ENCODE data around the gene PCDHB12.
A peak's percentile ranks its signal among the peaks of the same experiment; 100 is the strongest.
"Not testable (repeated sequence)": the region's sequence is repeated elsewhere in the genome, so short reads cannot be mapped to it uniquely, and the experiment has no call there.

PCDHB12 gene

DNA sequence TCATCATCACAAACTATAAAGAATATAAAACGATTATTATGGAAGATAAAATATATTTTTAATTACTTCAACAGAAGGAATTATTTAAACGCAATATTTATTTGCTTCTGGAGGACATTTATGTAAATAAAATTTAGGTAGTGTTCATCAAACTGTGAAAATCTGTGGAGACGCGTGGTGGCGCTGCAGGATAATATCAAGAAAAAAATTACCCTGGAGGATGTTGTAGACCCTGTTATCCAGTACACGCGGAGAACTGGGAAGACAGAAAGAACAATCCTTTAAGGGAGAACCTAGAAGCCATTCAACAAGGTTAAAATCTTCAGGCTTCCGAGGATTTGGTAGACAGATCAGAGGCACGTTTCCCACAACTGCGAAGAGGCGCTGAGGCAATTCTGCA, at the start of gene PCDHB12:
TSS of gene PCDHB12 (plus strand) at position 242 of the 400 bp plus-strand sequence. CDS start 189 bp downstream, outside the sequence.
- DNase-seq: peak in 2 of 56 donors; percentile 16 to 23

DNA sequence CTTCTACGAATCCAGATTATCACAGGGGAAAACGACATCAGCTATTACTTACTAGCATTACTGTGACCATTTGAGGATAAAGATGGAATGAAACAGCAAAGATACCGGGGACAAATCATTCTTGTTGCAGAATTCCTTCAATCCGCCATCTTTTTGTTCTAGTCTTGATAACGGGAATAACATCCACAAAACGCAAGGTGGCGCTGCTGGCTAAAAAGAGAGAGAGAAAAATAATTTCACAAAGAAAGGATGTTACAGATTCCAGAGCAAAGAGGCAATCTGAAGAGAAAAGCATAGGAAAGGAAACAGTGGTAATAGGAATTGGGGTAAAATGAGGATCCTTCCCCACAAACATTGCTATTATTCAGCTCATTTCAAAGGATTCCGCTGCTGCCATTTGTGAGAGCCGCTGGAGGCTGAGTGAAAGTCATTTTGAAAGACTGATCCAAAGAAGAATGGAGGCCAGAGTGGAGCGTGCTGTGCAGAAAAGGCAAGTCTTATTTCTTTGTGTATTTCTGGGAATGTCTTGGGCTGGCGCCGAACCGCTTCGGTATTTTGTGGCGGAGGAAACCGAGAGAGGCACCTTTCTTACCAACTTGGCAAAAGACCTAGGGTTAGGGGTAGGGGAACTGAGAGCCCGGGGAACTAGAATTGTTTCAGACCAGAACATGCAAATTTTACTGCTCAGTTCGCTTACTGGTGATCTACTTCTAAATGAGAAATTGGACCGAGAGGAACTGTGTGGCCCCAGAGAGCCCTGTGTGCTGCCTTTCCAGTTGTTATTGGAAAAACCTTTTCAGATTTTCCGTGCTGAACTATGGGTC, 35.9 kb upstream of the PCDHB12 start, which contains the start of gene PCDHB7:
TSS of gene PCDHB7 (plus strand) at position 264 of the 824 bp plus-strand sequence. CDS start at position 456, 192 bp downstream.
- DNase-seq: peak in 4 of 56 donors; percentile 3 to 19 (median 13)

DNA sequence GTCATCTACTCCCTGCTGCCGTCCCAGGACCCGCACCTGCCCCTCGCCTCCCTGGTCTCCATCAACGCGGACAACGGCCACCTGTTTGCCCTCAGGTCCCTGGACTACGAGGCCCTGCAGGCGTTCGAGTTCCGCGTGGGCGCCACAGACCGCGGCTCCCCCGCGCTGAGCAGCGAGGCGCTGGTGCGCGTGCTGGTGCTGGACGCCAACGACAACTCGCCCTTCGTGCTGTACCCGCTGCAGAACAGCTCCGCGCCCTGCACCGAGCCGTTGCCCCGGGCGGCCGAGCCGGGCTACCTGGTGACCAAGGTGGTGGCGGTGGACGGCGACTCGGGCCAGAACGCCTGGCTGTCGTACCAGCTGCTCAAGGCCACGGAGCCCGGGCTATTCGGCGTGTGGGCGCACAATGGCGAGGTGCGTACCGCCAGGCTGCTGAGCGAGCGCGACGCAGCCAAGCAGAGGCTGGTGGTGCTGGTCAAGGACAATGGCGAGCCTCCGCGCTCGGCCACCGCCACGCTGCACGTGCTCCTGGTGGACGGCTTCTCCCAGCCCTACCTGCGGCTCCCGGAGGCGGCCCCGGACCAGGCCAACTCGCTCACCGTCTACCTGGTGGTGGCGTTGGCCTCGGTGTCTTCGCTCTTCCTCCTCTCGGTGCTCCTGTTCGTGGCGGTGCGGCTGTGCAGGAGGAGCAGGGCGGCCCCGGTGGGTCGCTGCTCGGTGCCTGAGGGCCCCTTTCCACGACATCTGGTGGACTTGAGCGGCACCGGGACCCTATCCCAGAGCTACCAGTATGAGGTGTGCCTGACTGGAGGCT, 34.0 kb upstream of the PCDHB12 start:
- DNase-seq: not testable (repeated sequence)

DNA sequence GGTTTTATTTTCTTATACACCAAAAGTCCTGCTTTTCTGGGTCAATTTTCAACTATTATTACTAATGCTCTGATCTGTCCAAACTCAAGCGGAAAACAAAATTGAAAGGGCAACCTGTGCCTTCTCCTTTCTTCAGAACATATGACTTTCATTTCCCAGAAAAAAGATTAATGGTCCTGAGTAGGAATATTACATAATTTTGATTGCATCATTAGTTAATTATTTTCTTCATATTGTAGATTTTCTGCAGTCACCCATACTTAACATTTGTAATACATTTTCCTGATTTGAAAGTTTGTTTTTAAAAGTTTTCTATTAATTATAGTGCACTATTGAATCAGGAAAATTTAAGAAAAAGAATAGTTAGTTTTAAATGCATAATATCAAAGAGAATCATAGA, 32.6 kb upstream of the PCDHB12 start:
- no peak for DNase-seq

DNA sequence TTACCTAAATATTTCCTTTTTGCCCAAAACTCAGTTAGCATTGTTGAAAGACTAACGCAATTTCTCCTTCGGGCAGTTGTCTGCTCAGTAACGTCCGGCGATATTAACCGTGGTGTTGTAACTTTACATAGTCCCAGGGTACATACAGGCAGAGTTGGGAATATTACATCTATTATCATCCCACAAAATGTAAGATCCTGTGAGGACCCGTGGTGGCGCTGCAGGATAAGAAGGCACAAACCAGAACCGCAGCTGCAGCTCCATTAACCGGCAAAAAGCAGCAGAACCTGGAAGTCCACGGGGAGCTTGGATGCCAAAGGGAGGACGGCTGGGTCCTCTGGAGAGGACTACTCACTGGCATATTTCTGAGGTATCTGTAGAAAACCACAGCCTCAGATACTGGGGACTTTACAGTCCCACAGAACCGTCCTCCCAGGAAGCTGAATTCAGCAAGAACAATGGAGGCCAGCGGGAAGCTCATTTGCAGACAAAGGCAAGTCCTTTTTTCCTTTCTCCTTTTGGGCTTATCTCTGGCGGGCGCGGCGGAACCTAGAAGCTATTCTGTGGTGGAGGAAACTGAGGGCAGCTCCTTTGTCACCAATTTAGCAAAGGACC, 30.8 kb upstream of the PCDHB12 start, which contains the start of gene PCDHB8:
TSS of gene PCDHB8 (plus strand) at position 214 of the 615 bp plus-strand sequence. CDS start at position 459, 245 bp downstream.
- not testable (repeated sequence) for DNase-seq

DNA sequence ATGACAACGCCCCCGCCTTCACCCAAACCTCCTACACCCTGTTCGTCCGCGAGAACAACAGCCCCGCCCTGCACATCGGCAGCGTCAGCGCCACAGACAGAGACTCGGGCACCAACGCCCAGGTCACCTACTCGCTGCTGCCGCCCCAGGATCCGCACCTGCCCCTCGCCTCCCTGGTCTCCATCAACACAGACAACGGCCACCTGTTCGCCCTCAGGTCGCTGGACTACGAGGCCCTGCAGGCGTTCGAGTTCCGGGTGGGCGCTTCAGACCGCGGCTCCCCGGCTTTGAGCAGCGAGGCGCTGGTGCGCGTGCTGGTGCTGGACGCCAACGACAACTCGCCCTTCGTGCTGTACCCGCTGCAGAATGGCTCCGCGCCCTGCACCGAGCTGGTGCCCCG, 29.1 kb upstream of the PCDHB12 start:
- not testable (repeated sequence) for DNase-seq

DNA sequence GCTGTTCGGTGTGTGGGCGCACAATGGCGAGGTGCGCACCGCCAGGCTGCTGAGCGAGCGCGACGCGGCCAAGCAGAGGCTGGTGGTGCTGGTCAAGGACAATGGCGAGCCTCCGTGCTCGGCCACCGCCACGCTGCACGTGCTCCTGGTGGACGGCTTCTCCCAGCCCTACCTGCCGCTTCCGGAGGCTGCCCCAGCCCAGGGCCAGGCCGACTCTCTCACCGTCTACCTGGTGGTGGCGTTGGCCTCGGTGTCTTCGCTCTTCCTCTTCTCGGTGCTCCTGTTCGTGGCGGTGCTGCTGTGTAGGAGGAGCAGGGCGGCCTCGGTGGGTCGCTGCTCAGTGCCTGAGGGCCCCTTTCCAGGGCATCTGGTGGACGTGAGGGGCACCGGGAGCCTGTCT, 28.6 kb upstream of the PCDHB12 start:
- DNase-seq: not testable (repeated sequence)

DNA sequence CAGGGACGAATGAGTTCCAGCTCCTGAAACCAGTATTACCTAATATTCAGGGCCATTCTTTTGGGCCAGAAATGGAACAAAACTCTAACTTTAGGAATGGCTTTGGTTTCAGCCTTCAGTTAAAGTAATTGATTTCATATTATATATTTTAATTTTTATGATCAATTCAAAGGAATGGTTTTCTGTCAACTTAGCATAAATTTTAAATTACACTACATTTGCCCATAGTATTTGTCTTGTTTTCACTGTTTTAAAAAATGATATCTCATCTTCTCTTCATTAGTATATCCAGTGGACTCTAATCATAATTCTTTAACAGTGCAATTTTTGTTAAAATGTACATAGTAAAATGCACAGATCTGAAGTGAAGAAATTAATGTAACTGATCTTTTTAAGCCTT, 28.2 kb upstream of the PCDHB12 start:
- DNase-seq: no peak

DNA sequence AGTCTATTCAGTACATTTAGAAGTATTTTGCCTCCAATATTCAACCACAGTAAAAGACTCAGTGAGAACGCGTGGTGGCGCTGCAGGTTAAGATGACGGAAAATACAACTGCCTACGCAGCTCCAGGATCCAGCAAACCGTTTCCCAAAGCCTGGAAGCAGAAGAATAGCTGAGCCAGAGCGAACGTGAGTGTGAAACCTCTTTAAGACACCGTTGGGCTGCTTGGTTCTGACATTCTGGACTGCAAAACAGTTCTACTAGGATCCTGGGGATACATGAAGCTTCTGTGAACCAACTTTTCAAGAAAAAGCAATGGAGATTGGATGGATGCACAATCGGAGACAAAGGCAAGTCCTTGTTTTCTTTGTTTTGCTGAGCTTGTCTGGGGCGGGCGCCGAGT, 26.3 kb upstream of the PCDHB12 start, which contains the start of gene PCDHB16:
TSS of gene PCDHB16 (plus strand) at position 140 of the 400 bp plus-strand sequence. CDS start at position 313, 173 bp downstream.
- DNase-seq: peak in 15 of 56 donors; percentile 3 to 53 (median 29)

DNA sequence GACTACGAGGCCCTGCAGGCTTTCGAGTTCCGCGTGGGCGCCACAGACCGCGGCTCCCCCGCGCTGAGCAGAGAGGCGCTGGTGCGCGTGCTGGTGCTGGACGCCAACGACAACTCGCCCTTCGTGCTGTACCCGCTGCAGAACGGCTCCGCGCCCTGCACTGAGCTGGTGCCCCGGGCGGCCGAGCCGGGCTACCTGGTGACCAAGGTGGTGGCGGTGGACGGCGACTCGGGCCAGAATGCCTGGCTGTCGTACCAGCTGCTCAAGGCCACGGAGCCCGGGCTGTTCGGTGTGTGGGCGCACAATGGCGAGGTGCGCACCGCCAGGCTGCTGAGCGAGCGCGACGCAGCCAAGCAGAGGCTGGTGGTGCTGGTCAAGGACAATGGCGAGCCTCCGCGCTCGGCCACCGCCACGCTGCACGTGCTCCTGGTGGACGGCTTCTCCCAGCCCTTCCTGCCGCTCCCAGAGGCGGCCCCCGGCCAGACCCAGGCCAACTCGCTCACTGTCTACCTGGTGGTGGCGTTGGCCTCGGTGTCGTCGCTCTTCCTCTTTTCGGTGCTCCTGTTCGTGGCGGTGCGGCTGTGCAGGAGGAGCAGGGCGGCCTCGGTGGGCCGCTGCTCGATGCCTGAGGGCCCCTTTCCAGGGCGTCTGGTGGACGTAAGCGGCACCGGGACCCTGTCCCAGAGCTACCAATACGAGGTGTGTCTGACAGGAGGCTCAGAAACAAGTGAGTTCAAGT, 24.2 kb upstream of the PCDHB12 start:
- not testable (repeated sequence) for DNase-seq

DNA sequence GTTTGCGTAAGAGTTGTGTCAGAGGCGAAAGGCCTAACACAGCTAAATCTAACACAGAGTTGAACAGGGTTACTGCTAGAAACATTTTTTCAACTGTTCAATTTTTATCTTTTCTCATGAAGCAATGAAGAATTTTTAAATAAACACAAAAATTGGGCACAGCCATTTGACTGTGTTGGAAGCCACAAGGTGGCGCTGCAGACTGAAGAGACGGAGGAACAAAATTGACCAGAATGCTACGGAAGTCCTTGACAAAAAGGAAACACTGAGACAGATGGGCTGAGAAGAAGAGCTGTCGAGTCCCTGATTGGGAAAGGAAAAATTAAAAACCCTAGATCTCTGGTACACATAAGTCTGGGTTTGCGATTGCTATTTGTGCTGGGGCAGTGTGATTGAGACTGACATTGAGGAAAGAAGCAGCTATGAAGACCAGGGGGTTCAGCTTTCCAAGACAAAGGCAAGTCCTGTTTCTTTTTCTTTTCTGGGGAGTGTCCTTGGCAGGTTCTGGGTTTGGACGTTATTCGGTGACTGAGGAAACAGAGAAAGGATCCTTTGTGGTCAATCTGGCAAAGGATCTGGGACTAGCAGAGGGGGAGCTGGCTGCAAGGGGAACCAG, 21.5 kb upstream of the PCDHB12 start, which contains the start of gene PCDHB9:
TSS of gene PCDHB9 (plus strand) at position 265 of the 616 bp plus-strand sequence. CDS start at position 423, 158 bp downstream.
- peak in 2 of 56 donors; percentile 12 to 23 for DNase-seq

DNA sequence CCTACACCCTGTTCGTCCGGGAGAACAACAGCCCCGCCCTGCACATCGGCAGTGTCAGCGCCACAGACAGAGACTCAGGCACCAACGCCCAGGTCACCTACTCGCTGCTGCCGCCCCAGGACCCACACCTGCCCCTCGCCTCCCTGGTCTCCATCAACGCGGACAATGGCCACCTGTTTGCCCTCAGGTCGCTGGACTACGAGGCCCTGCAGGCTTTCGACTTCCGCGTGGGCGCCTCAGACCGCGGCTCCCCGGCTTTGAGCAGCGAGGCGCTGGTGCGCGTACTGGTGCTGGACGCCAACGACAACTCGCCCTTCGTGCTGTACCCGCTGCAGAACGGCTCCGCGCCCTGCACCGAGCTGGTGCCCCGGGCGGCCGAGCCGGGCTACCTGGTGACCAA, 19.8 kb upstream of the PCDHB12 start:
- not testable (repeated sequence) for DNase-seq

DNA sequence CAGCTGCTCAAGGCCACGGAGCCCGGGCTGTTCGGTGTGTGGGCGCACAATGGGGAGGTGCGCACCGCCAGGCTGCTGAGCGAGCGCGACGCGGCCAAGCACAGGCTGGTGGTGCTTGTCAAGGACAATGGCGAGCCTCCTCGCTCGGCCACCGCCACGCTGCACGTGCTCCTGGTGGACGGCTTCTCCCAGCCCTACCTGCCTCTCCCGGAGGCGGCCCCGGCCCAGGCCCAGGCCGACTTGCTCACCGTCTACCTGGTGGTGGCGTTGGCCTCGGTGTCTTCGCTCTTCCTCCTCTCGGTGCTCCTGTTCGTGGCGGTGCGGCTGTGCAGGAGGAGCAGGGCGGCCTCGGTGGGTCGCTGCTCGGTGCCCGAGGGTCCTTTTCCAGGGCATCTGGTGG, 19.4 kb upstream of the PCDHB12 start:
- DNase-seq: not testable (repeated sequence)

DNA sequence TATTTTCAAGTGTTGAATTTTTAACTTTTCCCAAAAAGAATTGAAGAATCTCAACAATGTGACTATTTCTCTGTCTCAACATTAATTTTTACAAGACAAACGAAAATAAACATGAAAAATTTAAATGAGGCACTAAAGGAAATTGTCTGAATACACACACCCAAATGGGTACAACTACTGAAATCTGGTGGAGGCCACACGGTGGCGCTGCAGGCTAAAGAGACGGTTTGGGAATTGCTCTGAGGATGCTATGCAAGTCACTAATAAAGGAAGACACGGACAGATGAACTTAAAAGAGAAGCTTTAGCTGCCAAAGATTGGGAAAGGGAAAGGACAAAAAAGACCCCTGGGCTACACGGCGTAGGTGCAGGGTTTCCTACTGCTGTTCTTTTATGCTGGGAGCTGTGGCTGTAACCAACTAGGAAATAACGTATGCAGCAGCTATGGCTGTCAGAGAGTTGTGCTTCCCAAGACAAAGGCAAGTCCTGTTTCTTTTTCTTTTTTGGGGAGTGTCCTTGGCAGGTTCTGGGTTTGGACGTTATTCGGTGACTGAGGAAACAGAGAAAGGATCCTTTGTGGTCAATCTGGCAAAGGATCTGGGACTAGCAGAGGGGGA, 16.3 kb upstream of the PCDHB12 start, which contains the start of gene PCDHB10:
TSS of gene PCDHB10 (plus strand) at position 244 of the 616 bp plus-strand sequence. CDS start at position 444, 200 bp downstream.
- peak in 9 of 56 donors; percentile 2 to 62 (median 24) for DNase-seq

DNA sequence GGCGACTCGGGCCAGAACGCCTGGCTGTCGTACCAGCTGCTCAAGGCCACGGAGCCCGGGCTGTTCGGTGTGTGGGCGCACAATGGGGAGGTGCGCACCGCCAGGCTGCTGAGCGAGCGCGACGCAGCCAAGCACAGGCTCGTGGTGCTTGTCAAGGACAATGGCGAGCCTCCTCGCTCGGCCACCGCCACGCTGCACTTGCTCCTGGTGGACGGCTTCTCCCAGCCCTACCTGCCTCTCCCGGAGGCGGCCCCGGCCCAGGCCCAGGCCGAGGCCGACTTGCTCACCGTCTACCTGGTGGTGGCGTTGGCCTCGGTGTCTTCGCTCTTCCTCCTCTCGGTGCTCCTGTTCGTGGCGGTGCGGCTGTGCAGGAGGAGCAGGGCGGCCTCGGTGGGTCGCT, 14.2 kb upstream of the PCDHB12 start:
- DNase-seq: not testable (repeated sequence)

DNA sequence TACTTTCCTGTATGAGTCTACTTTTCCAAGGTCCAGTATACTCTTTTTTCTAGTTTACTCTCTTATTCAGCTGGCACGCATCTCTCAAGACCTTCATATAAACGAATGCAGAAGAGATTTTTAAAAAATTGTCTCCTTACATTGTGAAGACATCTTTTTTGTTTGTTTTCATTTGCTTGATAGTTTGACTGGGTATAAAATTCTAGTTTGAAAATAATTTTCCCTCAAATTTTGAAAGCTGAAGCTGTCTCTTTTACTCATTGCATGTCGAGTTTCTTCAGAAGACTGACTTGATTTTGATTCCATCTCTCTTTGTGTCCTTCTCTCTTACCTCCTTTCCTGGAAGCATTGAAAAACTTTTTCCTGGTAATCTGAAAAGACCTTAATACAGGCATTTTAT, 12.2 kb upstream of the PCDHB12 start:
- DNase-seq: no peak

DNA sequence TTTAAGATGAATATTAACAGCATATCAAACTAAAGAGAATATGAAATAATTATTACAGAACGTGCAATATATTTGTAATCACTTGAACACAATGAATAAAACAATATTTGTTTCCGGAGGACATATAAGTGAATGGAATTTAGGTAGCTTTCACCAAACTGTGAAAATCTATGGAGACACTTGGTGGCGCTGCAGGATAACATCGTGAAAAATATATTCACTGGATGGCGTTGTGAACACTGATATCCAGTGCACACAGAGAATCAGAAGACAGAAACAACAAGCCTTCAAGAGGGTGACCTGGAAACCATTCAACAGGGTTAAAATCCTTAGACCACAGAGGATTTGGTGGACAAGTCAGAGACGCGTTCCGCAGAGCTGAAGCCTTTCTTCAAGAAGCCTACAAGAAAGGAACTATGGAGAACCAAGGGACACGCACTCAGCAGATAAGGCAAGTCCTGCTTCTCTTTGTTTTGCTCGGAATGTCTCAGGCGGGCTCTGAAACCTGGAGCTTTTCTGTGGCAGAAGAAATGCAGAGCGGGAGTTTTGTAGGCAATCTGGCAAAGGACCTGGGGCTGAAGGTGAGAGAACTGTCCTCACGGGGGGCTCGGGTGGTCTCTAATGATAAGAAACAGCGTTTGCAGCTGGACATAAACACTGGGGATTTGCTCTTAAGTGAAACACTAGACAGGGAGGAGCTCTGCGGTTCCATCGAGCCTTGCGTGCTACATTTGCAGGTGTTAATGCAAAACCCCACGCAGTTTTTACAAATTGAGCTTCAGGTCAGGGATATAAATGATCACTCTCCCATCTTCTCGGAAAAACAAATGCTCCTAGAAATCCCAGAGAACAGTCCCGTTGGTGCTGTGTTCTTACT, 8.9 kb upstream of the PCDHB12 start, which contains the start of gene PCDHB11:
TSS of gene PCDHB11 (plus strand) at position 269 of the 877 bp plus-strand sequence. CDS start at position 417, 148 bp downstream.
- no peak for DNase-seq

DNA sequence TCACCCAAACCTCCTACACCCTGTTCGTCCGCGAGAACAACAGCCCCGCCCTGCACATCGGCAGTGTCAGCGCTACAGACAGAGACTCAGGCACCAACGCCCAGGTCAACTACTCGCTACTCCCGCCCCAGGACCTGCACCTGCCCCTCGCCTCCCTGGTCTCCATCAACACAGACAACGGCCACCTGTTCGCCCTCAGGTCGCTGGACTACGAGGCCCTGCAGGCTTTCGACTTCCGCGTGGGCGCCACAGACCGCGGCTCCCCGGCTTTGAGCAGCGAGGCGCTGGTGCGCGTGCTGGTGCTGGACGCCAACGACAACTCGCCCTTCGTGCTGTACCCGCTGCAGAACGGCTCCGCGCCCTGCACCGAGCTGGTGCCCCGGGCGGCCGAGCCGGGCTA, 7.4 kb upstream of the PCDHB12 start:
- not testable (repeated sequence) for DNase-seq

Measured in amygdala (tissue), 56 donors.